Smooth muscle cell (in vitro differentiated cells): ENCODE data around the gene MUC2. TPM values are rescaled to one million over a fixed set of nuclear protein-coding genes. Genes with fewer than 3 reads are reported as not detected.

Source experiments
- DNase-seq: peaks from one replicate; lab custom pipeline; 2025; ENCODE audit not compliant: unreplicated experiment; lab: John Stamatoyannopoulos, UW
- H2AFZ ChIP-seq: fragments of 200-600 bp; sonication (generic); 2 replicates; pipeline ENCODE4 v1.6.0; 2016; ENCODE audit warnings: antibody characterized with exemption, low read depth, mild to moderate bottlenecking
- H3F3A ChIP-seq: fragments of 200-600 bp; sonication (generic); 2 replicates; pipeline ENCODE4 v1.6.0; 2017; ENCODE audit warnings: antibody characterized with exemption, low read depth
- H3K27ac ChIP-seq: fragments of 200-600 bp; sonication (generic); 2 replicates; pipeline ENCODE4 v1.5.1; 2016; ENCODE audit warnings: low read depth, mild to moderate bottlenecking
- H3K27me3 ChIP-seq: fragments of 200-600 bp; sonication (generic); 2 replicates; pipeline ENCODE4 v1.6.1; 2016; ENCODE audit warnings: low read depth, mild to moderate bottlenecking
- H3K36me3 ChIP-seq: fragments of 200-600 bp; sonication (generic); 2 replicates; pipeline ENCODE4 v1.5.1; 2016; ENCODE audit warnings: low read depth
- H3K4me1 ChIP-seq: fragments of 200-600 bp; sonication (generic); 2 replicates; pipeline ENCODE4 v1.5.1; 2016; ENCODE audit warnings: low read depth
- H3K4me2 ChIP-seq: fragments of 200-600 bp; sonication (generic); 2 replicates; pipeline ENCODE4 v1.6.0; 2016; ENCODE audit warnings: mild to moderate bottlenecking
- H3K4me3 ChIP-seq: fragments of 200-600 bp; sonication (generic); 2 replicates; pipeline ENCODE4 v1.5.1; 2016; ENCODE audit warnings: mild to moderate bottlenecking
- H3K79me2 ChIP-seq: fragments of 200-600 bp; sonication (generic); 2 replicates; pipeline ENCODE4 v1.6.0; 2016; ENCODE audit warnings: low read depth, mild to moderate bottlenecking
- H3K9ac ChIP-seq: fragments of 200-600 bp; sonication (generic); 2 replicates; pipeline ENCODE4 v1.6.0; 2016; ENCODE audit warnings: low read depth
- H3K9me3 ChIP-seq: fragments of 200-600 bp; sonication (generic); replicated peaks from 2 replicates; pipeline ENCODE4 v1.5.1; 2016; ENCODE audit warnings: low read depth
- H4K20me1 ChIP-seq: fragments of 200-600 bp; sonication (generic); 2 replicates; pipeline ENCODE4 v1.6.0; 2016; ENCODE audit warnings: low read depth
- WGBS: methylation state at CpG from one replicate; pipeline ENCODE4 v1.1.7; 2016; ENCODE audit warnings: low lambda C conversion rate; 5-methylcytosine and 5-hydroxymethylcytosine counted together
- polyA plus RNA-seq: library from polyadenylated mRNA; unstranded; fragments of >200 nt; fragmentation: Nextera tagmentation; extraction: Ambion mirVana; gene quantifications from 2 replicates; pipeline ENCODE4 v1.2.1, GENCODE V29; 2016
- total RNA-seq: library from RNA; depleted of rRNA; stranded (reverse); fragments of >200 nt; gene quantifications from 2 replicates; pipeline ENCODE4 v1.2.3, GENCODE V29; 2014
- TF ChIP-seq, protein P1 (sequence below): fragments of 200-600 bp; sonication (generic); IDR thresholded peaks from 2 replicates; pipeline ENCODE4 v1.5.1; 2017; ENCODE audit warnings: borderline replicate concordance, mild to moderate bottlenecking, antibody characterized with exemption; ENCODE audit not compliant: insufficient read depth, poor library complexity, severe bottlenecking

Gene MUC2
- total and polyA plus RNA-seq, 2 experiments from 2014 or later = not detected

DNA sequence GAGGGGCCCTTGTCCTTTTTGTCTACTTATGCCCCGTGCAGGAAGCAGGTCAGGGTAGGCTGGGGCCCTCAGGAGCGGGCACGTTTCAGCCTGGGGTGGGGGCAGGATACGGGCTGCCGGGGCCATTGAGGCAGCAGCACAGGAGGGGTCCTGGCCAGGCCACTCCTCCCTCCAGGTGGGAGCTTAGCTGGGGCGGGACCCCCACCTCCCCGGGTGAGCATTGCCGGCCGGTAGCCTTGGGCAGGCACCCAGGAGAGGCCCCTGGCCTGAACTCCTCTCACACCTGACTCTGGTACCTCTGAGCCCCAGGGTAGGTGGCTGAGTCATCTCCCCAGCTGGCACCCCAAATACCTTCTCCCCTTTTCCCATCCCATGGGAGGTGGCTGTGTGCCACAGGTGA, 33.2 kb upstream of the MUC2 start:
- Histone ChIP-seq H3K79me2 (no peaks in the 10 kb centered on the region), H3K36me3 (no peaks in the 10 kb centered on the region), H3K9me3 (no peaks in the 10 kb centered on the region), H3K27me3 (peaks cover 3% of the 10 kb centered on the region), H3K9ac (no peak overlapping the region), H2AFZ (no peak overlapping the region), H3K4me1 (no peaks in the 10 kb centered on the region), H3F3A (no peaks in the 10 kb centered on the region), H3K4me2 (no peak overlapping the region), H3K4me3 (no peak overlapping the region), H4K20me1 (no peaks in the 10 kb centered on the region), H3K27ac (no peak overlapping the region)
- no peak for DNase-seq
- TF ChIP-seq, protein P1, sequence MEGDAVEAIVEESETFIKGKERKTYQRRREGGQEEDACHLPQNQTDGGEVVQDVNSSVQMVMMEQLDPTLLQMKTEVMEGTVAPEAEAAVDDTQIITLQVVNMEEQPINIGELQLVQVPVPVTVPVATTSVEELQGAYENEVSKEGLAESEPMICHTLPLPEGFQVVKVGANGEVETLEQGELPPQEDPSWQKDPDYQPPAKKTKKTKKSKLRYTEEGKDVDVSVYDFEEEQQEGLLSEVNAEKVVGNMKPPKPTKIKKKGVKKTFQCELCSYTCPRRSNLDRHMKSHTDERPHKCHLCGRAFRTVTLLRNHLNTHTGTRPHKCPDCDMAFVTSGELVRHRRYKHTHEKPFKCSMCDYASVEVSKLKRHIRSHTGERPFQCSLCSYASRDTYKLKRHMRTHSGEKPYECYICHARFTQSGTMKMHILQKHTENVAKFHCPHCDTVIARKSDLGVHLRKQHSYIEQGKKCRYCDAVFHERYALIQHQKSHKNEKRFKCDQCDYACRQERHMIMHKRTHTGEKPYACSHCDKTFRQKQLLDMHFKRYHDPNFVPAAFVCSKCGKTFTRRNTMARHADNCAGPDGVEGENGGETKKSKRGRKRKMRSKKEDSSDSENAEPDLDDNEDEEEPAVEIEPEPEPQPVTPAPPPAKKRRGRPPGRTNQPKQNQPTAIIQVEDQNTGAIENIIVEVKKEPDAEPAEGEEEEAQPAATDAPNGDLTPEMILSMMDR = no peak
- WGBS = 97% methylated on average over 9 of the region's 9 CpGs

DNA sequence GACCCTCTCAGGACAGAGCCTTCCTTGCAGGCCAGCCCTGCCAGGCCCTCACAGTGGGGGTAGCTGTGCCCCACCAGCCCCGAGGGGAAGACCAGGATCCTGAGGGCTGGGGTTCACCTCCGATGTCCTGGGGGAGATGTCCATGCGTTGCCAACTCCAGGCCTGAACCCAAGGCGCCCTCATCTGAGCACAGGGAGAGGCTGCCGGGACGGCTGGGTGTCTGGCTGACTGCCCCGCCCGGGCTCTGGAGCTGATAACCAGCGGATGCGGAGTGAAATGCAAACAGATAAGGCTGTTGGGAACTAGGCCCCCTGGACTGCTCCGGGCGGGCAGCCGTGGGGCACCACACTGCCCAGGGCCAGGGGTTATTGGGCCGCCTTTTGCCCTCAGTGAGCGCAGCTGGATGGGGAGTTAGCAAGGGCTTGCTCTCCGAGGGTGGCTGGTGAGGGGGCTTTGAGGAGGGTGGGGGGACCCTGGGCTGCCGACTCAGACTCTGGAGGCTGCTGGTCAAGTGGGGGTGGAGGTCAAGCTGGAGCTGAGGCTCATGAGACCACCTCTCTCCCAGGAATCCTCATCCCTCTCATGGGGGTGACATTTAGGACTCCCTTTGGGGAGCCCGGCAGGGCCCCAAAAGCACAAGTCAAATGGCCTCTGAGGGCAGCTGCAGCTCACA, 32.6 kb upstream of the MUC2 start:
- Histone ChIP-seq H3K9ac (no peak overlapping the region), H2AFZ (no peak overlapping the region), H4K20me1 (no peaks in the 10 kb centered on the region), H3K4me3 (no peak overlapping the region), H3K4me2 (no peak overlapping the region), H3F3A (no peaks in the 10 kb centered on the region), H3K27me3 (peaks cover 5% of the 10 kb centered on the region), H3K36me3 (no peaks in the 10 kb centered on the region), H3K79me2 (no peaks in the 10 kb centered on the region), H3K27ac (no peak overlapping the region), H3K9me3 (no peaks in the 10 kb centered on the region), H3K4me1 (no peaks in the 10 kb centered on the region)
- TF ChIP-seq, protein P1 = no peak
- DNase-seq = no peak
- WGBS = 75% methylated on average over 18 of the region's 18 CpGs

DNA sequence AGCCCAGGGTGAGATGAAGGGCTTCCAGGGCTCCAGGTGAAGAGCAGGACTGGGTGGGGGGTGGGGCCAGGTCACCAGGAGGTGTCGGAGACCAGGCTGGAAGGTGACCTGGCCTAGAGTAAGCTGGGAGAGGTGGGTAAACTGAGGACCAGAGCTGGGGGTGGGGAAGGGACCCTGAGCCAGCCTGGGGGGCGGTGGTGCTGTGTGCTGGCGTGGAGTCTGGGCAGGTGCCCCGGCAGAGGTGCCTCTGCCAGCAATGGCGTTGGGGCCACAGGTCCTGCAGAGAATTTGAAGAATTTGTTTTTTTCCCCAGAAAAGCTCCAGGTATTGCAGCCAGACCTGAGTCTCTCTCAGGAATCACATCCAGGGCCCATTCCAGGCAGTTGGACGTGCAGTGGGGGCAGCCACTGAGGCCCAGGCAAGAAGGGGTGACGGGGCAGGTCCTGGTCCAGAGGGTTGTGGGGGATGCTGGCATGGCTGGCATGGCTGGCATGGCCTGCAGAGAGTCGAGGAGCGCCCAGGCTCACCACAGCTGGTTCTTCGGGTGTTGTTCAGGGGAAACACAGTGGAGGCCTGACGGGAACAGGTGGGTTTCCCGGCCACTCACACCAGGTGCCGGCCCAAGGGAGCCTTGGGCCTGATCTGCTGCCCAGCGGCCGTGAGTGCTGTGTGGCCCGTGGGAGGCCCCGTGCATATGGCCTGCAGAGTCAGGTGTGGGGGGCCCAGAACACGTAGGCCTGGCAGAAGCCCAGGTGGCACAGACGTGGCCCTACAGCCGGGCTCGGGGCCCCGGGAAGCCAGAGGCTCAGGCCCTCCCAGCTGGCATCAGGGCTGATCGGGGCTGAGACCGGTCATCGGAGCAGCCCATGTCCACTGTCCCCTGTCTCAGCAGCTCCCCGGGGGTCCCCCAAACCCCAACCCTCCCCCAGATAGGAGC, 31.8 kb upstream of the MUC2 start:
- Histone ChIP-seq H3K27ac (no peak overlapping the region), H2AFZ (no peak overlapping the region), H3K9ac (no peak overlapping the region), H3K36me3 (no peaks in the 10 kb centered on the region), H3F3A (no peaks in the 10 kb centered on the region), H3K79me2 (no peaks in the 10 kb centered on the region), H3K4me3 (no peak overlapping the region), H3K4me1 (no peaks in the 10 kb centered on the region), H3K4me2 (no peak overlapping the region), H4K20me1 (no peaks in the 10 kb centered on the region), H3K27me3 (peaks cover 8% of the 10 kb centered on the region), H3K9me3 (no peaks in the 10 kb centered on the region)
- TF ChIP-seq, protein P1 = no peak
- WGBS = 94% methylated on average over 26 of the region's 26 CpGs
- no peak for DNase-seq
